ENCODE data around the gene SREBF2. TPM values are rescaled to one million over a fixed set of nuclear protein-coding genes. Genes with fewer than 3 reads are reported as not detected.
"Not testable (repeated sequence)": the region's sequence is repeated elsewhere in the genome, so short reads cannot be mapped to it uniquely, and the experiment has no call there.

SREBF2 gene
- total RNA-seq, 4 donors from 2014 or later = 91.1 to 122 (median 96.2) TPM

- no peak for TF ChIP-seq POLR2A (IDR thresholded peaks at IDR 0.05)
- no peak for TF ChIP-seq CTCF (IDR thresholded peaks at IDR 0.05)
- H3K4me3 ChIP-seq (ENCODE audit: low read depth, poor library complexity, severe bottlenecking) = peak overlapping the region; percentile 76
- intact Hi-C loops (cut with DNase I; ENCODE audit: low total_unique reads) = no loop called here
- DNase-seq (ENCODE audit: low spot score in 2 of 2) = peak in 1 of 2 donors; percentile 91
- 0 to 2% methylated on average over 23 to 45 of the region's 86 CpGs for WGBS, 2 donors
Observed at GRCh38 chr22:41833369-41834004, 582 bp downstream of the SREBF2 start.

GRCh38 chr22:41834005-41834944 is 1.4 kb downstream of the SREBF2 start:
- 29 to 30% methylated on average over 14 of the region's 14 CpGs for WGBS, 2 donors
- DNase-seq (ENCODE audit: low spot score in 2 of 2) = no peak
- H3K4me3 ChIP-seq (ENCODE audit: low read depth, poor library complexity, severe bottlenecking) = peak overlapping the region; percentile 76
- intact Hi-C loops (cut with DNase I; ENCODE audit: low total_unique reads) = no loop called here
- no peak for TF ChIP-seq CTCF (IDR thresholded peaks at IDR 0.05)
- TF ChIP-seq POLR2A (IDR thresholded peaks at IDR 0.05) = no peak

- intact Hi-C loops (cut with DNase I; ENCODE audit: low total_unique reads); DNase-seq (ENCODE audit: low spot score in 2 of 2); H3K4me3 ChIP-seq (ENCODE audit: low read depth, poor library complexity, severe bottlenecking): not testable (repeated sequence)
- 77 to 78% methylated on average over 8 of the region's 8 CpGs for WGBS, 2 donors
Observed at GRCh38 chr22:41835462-41835861, 2.6 kb downstream of the SREBF2 start.

- 65 to 95% methylated on average over 2 of the region's 2 CpGs for WGBS, 2 donors
- DNase-seq (ENCODE audit: low spot score in 2 of 2) = no peak
- no peak overlapping the region for H3K4me3 ChIP-seq (ENCODE audit: low read depth, poor library complexity, severe bottlenecking)
- TF ChIP-seq CTCF (IDR thresholded peaks at IDR 0.05) (no peak), POLR2A (IDR thresholded peaks at IDR 0.05) (no peak)
- intact Hi-C loops (cut with DNase I; ENCODE audit: low total_unique reads) = no loop called here
Observed at GRCh38 chr22:41836551-41836950, 3.6 kb downstream of the SREBF2 start.

GRCh38 chr22:41838842-41839618 is 6.1 kb downstream of the SREBF2 start:
- 34 to 43% methylated on average over 1 of the region's 1 CpG for WGBS, 2 donors
- DNase-seq (ENCODE audit: low spot score in 2 of 2) = no peak
- TF ChIP-seq POLR2A (IDR thresholded peaks at IDR 0.05) (no peak), CTCF (IDR thresholded peaks at IDR 0.05) (no peak)
- intact Hi-C loops (cut with DNase I; ENCODE audit: low total_unique reads) = no loop called here
- no peak overlapping the region for H3K4me3 ChIP-seq (ENCODE audit: low read depth, poor library complexity, severe bottlenecking)

- intact Hi-C loops (cut with DNase I; ENCODE audit: low total_unique reads) = no loop called here
- 89 to 91% methylated on average over 5 of the region's 5 CpGs for WGBS, 2 donors
- no peak for DNase-seq (ENCODE audit: low spot score in 2 of 2)
- H3K4me3 ChIP-seq (ENCODE audit: low read depth, poor library complexity, severe bottlenecking) = no peak overlapping the region
- TF ChIP-seq CTCF (IDR thresholded peaks at IDR 0.05) (no peak), POLR2A (IDR thresholded peaks at IDR 0.05) (no peak)
Observed at GRCh38 chr22:41840216-41840615, 7.3 kb downstream of the SREBF2 start.

All from lower leg skin (tissue), 4 donors.